Peyer's patch (tissue), 4 donors: ENCODE results near the gene FGF4. TPM values are rescaled to one million over a fixed set of nuclear protein-coding genes. Genes with fewer than 3 reads are reported as not detected.
"Not testable (repeated sequence)": the region's sequence is repeated elsewhere in the genome, so short reads cannot be mapped to it uniquely, and the experiment has no call there.

ENCODE experiments used
- DNase-seq, 3 donors: peaks; one replicate each; pipeline ENCODE4 v3.0.0-alpha.2; 2017 to 2019
- H3K27ac ChIP-seq, 4 donors: fragments of 200-600 bp; sonication (generic); one replicate each; pipeline ENCODE4 v1.5.1; 2016 to 2019
- H3K27me3 ChIP-seq, 2 donors: fragments of 200-600 bp; sonication (generic); one replicate each; pipeline ENCODE4 v1.5.1; 2019
- H3K36me3 ChIP-seq, 3 donors: fragments of 200-600 bp; sonication (generic); one replicate each; pipeline ENCODE4 v1.5.1; 2016 to 2019
- H3K4me1 ChIP-seq, 4 donors: fragments of 200-600 bp; sonication (generic); one replicate each; pipeline ENCODE4 v1.5.1; 2016 to 2019
- H3K4me3 ChIP-seq, 4 donors: fragments of 200-600 bp; sonication (generic); 1 replicate in 3 of 4; 2 replicates in 1 of 4; pipeline ENCODE4 v1.5.1; 2016 to 2019; ENCODE audit warnings: mild to moderate bottlenecking in 1 of 4
- H3K9me3 ChIP-seq, 4 donors: fragments of 200-600 bp; sonication (generic); one replicate each; pipeline ENCODE4 v1.5.1; 2016 to 2019; ENCODE audit warnings: mild to moderate bottlenecking in 1 of 4
- POLR2A ChIP-seq, 2 donors: fragments of 450-650 bp; IDR thresholded peaks; one replicate each; pipeline ENCODE4 v1.5.1; 2017; ENCODE audit warnings: antibody characterized with exemption in 2 of 2, mild to moderate bottlenecking in 2 of 2, moderate library complexity in 2 of 2
- total RNA-seq, 4 donors: library from RNA; depleted of rRNA; stranded (reverse); fragments of >200 nt; gene quantifications; one replicate each; pipeline ENCODE4 v1.1.0, GENCODE V29; 2016
- TF ChIP-seq, protein P1 (sequence below), 6 experiments: fragments of 450-650 bp in 4 of 6; fragments of 200-600 bp in 2 of 6; sonication (generic) in 1 of 6; IDR thresholded peaks; one replicate each; pipeline ENCODE4 v1.5.1; 2017 to 2019; ENCODE audit warnings: antibody characterized with exemption in 6 of 6, mild to moderate bottlenecking in 3 of 6, moderate library complexity in 1 of 6

The FGF4 gene
- total RNA-seq, 4 donors from 2014 or later: not detected

DNA sequence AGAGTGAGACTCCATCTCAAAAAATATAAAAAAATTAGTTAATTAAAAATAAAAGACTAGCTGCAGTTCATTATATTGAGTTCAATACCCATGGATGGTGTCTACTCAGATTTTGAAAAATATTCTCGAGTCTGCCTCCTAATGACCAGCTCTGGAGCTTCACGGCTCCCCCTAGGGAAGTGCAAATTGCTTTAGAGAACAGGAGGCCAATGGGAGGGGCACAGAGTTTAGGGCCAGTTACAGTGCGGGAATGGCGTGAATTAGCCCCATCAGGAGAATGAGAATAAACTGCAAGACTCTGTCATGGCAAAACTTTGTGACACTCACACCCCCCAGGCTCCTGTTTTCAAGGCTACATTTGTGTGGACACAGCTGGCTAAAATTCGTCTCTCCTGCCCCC is 4.6 kb downstream of the FGF4 start:
- H3K9me3 ChIP-seq: no peaks in the 10 kb centered on the region
- no peak overlapping the region for H3K27ac ChIP-seq
- DNase-seq: no peak
- TF ChIP-seq, protein P1, sequence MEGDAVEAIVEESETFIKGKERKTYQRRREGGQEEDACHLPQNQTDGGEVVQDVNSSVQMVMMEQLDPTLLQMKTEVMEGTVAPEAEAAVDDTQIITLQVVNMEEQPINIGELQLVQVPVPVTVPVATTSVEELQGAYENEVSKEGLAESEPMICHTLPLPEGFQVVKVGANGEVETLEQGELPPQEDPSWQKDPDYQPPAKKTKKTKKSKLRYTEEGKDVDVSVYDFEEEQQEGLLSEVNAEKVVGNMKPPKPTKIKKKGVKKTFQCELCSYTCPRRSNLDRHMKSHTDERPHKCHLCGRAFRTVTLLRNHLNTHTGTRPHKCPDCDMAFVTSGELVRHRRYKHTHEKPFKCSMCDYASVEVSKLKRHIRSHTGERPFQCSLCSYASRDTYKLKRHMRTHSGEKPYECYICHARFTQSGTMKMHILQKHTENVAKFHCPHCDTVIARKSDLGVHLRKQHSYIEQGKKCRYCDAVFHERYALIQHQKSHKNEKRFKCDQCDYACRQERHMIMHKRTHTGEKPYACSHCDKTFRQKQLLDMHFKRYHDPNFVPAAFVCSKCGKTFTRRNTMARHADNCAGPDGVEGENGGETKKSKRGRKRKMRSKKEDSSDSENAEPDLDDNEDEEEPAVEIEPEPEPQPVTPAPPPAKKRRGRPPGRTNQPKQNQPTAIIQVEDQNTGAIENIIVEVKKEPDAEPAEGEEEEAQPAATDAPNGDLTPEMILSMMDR (IDR thresholded peaks at IDR 0.05): no peak
- TF ChIP-seq POLR2A (IDR thresholded peaks at IDR 0.05): no peak
- no peaks in the 10 kb centered on the region for H3K4me1 ChIP-seq
- H3K4me3 ChIP-seq: no peak overlapping the region
- no peaks in the 10 kb centered on the region for H3K36me3 ChIP-seq
- peaks cover 0 to 21% of the 10 kb centered on the region in 2 donors for H3K27me3 ChIP-seq

DNA sequence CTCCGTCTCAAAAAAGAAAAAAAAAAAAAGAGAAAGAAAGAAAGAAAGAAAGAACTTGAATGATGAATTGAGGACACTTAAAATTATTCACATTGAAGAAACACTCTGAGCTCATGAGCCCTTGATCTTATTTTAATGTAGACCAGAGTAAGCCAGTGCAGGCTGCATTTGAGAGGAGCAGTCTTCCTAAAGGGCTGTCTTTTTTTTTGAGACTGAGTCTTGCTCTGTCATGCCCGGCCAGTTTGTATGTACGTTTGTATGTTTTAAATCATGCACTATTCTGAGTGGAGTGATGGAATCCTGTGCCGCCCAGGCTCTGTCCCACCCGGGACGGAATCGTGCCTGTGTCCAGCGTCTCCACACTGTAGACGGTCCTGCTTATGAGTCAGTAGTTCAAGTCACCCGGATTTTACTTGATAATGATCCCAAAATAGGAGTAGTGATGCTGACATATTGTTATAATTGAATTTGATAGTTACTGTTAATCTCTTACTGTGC is 9.6 kb downstream of the FGF4 start:
- Histone ChIP-seq H3K4me1 (no peaks in the 10 kb centered on the region), H3K36me3 (no peaks in the 10 kb centered on the region), H3K27ac (no peak overlapping the region), H3K27me3 (no peaks in the 10 kb centered on the region), H3K9me3 (no peaks in the 10 kb centered on the region), H3K4me3 (no peak overlapping the region)
- no peak for DNase-seq
- TF ChIP-seq, protein P1 (IDR thresholded peaks at IDR 0.05): no peak
- TF ChIP-seq POLR2A (IDR thresholded peaks at IDR 0.05): no peak

DNA sequence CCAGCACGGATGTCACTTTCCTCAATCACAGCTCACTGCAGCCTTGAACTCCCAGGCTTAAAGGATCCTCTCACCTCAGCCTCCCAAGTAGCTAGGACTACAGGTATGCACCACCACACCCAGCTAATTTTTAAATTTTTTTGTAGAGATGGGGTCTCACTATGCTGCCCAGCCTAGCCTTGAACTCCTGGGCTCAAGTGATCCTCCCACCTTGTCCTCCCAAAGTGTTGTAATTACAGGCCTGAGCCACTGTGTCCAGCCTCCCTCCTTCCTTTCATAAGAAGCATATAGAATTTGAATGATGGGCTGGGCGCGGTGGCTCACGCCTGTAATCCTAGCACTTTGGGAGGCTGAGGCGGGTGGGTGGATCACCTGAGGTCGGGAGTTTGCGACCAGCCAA is 10.2 kb downstream of the FGF4 start:
- not testable (repeated sequence) for H3K9me3 ChIP-seq, H3K27ac ChIP-seq, DNase-seq, H3K4me1 ChIP-seq, H3K4me3 ChIP-seq, H3K27me3 ChIP-seq, H3K36me3 ChIP-seq

DNA sequence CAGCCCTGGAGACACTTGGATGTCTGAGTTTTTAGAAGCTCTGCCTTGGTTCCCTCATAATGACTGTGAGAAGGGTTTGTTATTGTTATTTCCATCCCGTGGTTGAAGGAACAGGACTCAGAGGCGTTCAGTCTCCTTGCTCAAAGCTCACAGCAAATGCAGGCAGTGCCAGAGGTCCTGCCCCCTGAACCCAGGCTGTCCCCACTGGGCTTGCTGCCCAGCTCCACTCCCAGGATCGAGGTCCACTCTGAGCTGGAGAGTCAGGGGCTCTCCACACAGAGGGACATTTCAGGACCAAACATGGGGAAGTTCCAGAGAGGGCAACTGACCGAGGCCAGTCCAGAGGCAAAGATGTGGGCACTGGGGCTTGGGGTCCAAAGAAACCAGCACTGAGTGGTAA is 14.8 kb downstream of the FGF4 start:
- Histone ChIP-seq H3K9me3 (peaks cover 0 to 7% (median 0%) of the 10 kb centered on the region in 4 donors), H3K4me1 (no peaks in the 10 kb centered on the region), H3K36me3 (no peaks in the 10 kb centered on the region), H3K27me3 (no peaks in the 10 kb centered on the region), H3K4me3 (no peak overlapping the region), H3K27ac (no peak overlapping the region)
- DNase-seq: no peak
- TF ChIP-seq, protein P1 (IDR thresholded peaks at IDR 0.05): no peak
- no peak for TF ChIP-seq POLR2A (IDR thresholded peaks at IDR 0.05)

DNA sequence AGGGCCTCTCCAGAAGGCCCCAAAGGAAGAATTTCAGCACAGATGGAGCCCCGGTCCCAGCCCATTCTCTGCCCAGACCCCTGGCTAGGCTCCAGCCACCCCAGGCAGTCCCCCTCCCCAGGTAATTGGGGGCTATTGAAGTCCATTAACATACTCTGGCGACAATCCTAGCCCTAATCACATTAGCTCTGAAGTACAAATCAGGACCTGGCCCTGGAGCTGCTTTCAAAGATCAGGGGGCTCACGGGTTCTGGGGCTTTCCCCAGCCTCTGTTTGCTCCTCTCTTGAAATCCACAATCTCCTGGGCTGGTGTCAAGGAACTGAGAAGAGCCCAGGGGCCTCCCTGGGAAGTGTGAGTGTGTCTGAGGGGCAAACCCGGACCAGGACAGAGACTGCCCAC is 22.3 kb downstream of the FGF4 start:
- Histone ChIP-seq H3K27ac (no peak overlapping the region), H3K36me3 (no peaks in the 10 kb centered on the region), H3K4me3 (no peak overlapping the region), H3K4me1 (no peaks in the 10 kb centered on the region), H3K9me3 (no peaks in the 10 kb centered on the region), H3K27me3 (no peaks in the 10 kb centered on the region)
- no peak for DNase-seq
- TF ChIP-seq POLR2A (IDR thresholded peaks at IDR 0.05): no peak
- TF ChIP-seq, protein P1 (IDR thresholded peaks at IDR 0.05): no peak

DNA sequence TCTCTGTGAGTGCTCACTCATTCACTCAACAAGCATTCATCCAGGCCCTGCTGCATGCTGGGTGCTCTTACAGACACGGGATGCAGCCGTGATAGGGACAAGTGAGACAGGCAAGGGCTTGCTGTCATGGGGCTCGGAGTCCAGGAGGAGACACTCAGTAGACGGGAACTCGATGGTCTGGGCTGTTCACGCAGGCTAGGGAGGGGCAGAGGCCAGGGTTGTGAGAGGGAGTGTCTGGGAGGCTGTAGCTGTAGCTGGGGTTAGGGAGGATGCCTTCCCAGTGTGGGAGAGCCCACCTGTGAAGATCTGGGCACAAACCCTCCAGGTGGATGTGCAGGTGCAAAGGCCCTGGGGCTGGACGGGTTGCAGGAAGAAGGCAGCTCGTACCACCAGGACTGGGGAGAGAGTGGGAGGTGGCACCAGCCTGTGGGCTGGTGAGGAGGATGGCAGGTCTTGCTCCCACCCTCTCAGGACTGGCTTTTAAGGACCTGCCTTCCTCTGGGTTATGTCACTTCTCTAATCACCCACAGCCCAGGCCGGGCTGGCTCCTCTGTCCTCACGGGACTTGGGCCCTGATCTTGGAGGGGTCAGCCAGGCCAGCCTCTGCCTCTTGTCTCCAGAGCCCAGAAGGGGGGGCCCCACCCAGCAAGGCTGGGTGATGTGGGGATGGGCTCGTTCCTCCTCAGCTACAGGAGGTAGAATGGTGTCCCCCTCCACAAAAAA is 24.1 kb downstream of the FGF4 start:
- no peak for DNase-seq
- Histone ChIP-seq H3K4me1 (no peaks in the 10 kb centered on the region), H3K9me3 (no peaks in the 10 kb centered on the region), H3K27me3 (no peaks in the 10 kb centered on the region), H3K36me3 (no peaks in the 10 kb centered on the region), H3K4me3 (no peak overlapping the region), H3K27ac (no peak overlapping the region)
- TF ChIP-seq, protein P1 (IDR thresholded peaks at IDR 0.05): no peak
- no peak for TF ChIP-seq POLR2A (IDR thresholded peaks at IDR 0.05)
